RWPE1 (cell line): ENCODE data around the gene FBXO42.

ENCODE experiments used
- CTCF ChIA-PET: fragments of 350-600 bp; sonication (Branson Sonifier 250); formaldehyde crosslinking; extraction: SDS; loops from one replicate; lab custom pipeline; 2021; lab: Yijun Ruan, JAX
- POLR2A ChIA-PET: fragments of 400-600 bp; formaldehyde crosslinking; extraction: SDS; loops from one replicate; lab custom pipeline; 2020; ENCODE audit warnings: antibody characterized with exemption; ENCODE audit not compliant: low non-redundant PET; lab: Yijun Ruan, JAX
- DNase-seq: peaks from one replicate; pipeline ENCODE4 v3.0.0; 2012; ENCODE audit warnings: low spot score
- H3K27ac ChIP-seq: fragments of 450-650 bp; 2 replicates; pipeline ENCODE4 v1.5.1; 2017
- TF ChIP-seq, protein P1 (sequence below): fragments of 450-650 bp; conservative IDR thresholded peaks from 2 replicates; pipeline ENCODE4 v1.5.1; 2017; ENCODE audit warnings: low read depth, mild to moderate bottlenecking

FBXO42 gene

DNA sequence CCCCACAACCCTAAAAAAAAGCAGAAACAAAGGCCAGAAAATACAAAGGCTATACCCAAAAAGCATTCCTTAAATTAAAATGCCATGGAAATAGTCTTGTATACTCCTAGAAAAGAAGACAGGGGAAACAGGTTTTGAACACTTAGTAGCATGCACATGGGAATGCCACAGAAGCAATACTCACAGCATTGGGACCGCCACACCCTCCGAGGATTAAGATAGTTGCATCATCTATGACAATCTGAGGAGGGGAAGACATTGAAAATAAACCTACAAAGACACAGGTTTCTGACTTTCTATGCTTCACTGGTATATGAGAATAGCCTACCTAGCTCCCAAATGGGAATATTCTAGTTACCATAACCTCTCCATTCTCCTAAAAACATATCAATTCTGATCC lies 99.4 kb downstream of the FBXO42 start:
- no peak overlapping the region for H3K27ac ChIP-seq
- TF ChIP-seq, protein P1, sequence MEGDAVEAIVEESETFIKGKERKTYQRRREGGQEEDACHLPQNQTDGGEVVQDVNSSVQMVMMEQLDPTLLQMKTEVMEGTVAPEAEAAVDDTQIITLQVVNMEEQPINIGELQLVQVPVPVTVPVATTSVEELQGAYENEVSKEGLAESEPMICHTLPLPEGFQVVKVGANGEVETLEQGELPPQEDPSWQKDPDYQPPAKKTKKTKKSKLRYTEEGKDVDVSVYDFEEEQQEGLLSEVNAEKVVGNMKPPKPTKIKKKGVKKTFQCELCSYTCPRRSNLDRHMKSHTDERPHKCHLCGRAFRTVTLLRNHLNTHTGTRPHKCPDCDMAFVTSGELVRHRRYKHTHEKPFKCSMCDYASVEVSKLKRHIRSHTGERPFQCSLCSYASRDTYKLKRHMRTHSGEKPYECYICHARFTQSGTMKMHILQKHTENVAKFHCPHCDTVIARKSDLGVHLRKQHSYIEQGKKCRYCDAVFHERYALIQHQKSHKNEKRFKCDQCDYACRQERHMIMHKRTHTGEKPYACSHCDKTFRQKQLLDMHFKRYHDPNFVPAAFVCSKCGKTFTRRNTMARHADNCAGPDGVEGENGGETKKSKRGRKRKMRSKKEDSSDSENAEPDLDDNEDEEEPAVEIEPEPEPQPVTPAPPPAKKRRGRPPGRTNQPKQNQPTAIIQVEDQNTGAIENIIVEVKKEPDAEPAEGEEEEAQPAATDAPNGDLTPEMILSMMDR = no peak
- DNase-seq = no peak
- ChIA-PET POLR2A (no interaction called here), CTCF (no interaction called here)

DNA sequence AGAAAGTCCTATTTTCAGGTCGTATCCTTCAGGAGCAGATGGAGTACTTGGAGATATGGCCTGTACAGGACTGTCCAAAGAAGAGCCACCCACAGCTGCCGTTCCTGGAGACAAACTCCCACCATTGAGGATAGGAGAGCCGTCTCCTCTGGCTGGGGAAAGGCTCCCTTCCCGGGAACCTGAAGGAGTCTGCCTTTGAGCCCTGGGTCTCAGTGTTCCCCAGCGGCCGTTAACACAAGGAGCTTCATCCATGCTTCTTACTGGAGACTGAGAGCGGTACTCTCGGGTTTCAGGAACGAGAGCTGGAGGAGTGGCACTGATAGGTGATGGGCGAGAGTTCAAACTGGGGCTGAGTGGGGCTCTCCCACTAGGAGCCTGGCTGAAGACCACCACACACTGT lies 100.9 kb downstream of the FBXO42 start:
- TF ChIP-seq, protein P1 = no peak
- POLR2A ChIA-PET = no interaction called here
- peak overlapping the region; percentile 17; the same call in 1 of the 2 replicates for H3K27ac ChIP-seq
- no peak for DNase-seq
- CTCF ChIA-PET = no interaction called here

DNA sequence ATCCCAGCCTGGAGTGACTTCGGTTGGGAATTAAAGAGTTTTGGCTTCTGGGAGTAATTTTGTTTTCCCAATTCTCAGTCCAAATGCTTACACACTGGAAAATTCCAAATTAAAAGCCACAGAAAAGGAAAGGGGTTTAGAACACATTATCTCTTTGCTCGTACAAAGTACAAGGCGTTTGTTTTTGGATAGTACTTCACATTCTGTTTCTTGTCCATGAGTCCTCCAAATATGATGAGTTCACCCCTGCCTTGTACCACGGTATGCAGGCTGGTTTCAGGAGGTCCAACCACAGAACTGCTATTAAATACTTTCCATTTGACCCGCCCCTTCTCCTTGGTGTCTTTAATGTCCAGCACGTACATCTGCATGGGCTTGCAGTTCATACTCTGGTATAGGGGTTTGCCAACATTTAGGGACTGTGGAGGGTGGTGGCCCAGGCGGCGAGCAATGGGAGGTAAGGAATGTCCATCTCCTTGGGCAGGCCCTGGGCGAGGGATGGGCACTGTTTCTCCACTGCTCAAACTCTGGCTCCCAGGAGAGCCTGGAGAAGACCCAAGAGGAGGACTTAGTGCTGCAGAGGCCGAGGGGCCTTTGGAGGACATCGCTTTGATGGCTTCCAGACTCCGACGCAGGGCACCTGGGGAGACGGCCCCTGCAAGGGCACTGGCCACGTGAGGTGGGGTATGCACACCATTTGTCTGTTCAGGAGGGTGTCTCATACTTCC lies 101.6 kb downstream of the FBXO42 start:
- POLR2A ChIA-PET = no interaction called here
- no peak for DNase-seq
- H3K27ac ChIP-seq = peak overlapping the region; percentile 17; the same call in 1 of the 2 replicates
- TF ChIP-seq, protein P1 = no peak
- CTCF ChIA-PET = no interaction called here

DNA sequence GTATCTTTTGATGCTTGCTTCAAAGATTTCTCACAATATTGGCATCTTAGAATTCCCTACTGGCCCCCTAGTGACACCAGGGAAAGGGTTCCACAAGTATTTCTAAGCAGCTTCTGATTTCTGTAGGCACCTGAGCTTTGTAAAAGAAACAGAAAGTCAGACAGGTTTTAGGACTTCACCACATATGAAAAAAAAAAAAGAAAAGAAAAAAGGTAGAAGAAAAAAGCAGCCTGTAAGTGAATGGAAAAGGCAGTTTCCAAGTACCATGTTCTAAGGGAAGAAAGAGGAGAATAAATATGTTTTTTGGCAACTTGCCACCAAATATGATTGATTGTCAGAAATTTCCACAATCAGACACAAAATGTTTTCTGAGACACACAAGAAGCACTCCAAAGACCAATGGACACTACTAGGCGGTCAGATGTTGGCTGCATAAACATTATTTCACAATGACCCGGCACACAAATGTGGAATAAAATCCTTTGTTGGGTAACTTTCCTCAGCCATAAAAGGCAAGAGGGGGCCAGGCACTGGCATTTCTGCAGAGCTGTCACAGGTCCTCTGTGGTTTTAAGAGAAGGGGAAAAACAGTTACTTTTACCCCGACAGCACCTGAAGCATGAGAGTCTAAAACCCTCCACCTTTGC lies 102.6 kb downstream of the FBXO42 start:
- H3K27ac ChIP-seq = no peak overlapping the region
- TF ChIP-seq, protein P1 = no peak
- DNase-seq = no peak
- ChIA-PET CTCF (interaction anchor here (1.7 kb wide), 1 partner anchor 174 kb away, joined by 4 read pairs; no protein-coding TSS in a partner anchor), POLR2A (no interaction called here)

DNA sequence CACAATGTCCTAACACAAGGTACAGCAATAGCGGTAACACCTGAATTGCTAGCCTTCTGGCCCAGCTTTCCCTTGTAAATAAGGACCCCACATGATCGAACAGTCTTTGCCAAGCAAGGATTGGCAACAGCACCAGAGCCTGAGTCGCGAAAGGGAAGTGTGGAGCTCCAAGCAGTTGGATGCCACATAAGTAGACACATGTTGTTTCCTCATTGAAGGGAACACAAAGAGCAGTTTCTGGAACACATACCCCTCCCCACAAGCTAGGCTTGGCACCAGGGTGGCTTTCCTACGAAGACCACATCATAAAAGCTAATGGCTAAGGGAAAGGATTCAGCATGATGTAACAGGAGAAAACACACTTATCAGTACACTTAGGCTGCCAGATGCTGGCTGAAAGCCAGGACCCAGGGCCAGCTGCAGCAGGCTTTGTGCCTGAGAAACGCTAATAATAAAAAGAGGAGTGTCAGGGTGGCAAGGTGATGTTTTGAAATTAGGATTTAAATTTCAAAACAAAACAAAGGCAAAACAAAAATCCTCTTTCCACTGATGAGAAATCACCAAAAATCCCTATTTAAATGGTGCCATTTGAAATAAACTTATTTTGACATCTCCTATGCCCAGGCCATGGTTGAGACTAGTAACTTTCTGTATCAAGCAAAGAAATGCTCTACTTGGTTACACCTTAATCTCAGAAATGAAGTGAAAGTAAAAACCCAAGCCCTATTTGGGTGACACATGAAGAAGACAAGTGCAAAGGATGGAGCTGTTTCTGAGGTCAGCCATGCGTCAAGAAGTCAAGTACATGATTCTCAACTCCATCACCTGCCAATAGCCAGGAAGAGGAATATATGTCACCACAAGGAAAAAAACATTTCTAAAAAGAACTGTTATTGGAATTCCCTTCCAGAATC lies 103.4 kb downstream of the FBXO42 start:
- peak overlapping the region; percentile 77 for H3K27ac ChIP-seq
- DNase-seq = peak; percentile 65
- ChIA-PET POLR2A (no interaction called here), CTCF (interaction anchor here (0.6 to 1.7 kb wide), 5 partner anchors 37 to 176 kb away, joined by 3 to 5 read pairs (median 4); partner anchors contain the start of gene FAM131C)
- TF ChIP-seq, protein P1 = no peak

DNA sequence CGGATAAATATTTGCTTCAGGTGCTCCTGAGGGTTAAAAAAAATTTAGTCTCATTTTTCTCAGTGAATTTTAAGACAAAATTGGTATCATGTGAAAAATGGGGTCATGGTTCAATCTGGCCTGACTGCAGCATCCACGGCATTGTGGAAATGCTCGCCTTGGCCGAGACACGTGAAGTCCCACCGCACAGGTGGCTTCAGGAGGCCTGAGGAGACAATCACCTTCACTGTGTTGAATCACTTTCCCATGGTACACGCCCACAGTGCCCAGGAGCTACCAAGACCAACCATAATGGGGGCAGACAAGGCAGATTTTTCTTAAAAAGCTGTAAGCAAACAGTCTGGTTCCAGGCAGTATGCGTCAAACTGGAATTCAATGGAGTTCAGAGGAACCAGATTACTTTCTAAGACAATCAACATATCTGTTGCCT lies 104.3 kb downstream of the FBXO42 start:
- ChIA-PET POLR2A (no interaction called here), CTCF (interaction anchor here (0.6 to 1.7 kb wide), 3 partner anchors 114 to 173 kb away, joined by 3 to 5 read pairs (median 4); no protein-coding TSS in a partner anchor)
- TF ChIP-seq, protein P1 = no peak
- DNase-seq = no peak
- peak overlapping the region; percentile 77 for H3K27ac ChIP-seq
